Epithelial cell of proximal tubule (primary cell): ENCODE data around the gene TARDBP. TPM values are rescaled to one million over a fixed set of nuclear protein-coding genes. Genes with fewer than 3 reads are reported as not detected.
"Not testable (repeated sequence)": the region's sequence is repeated elsewhere in the genome, so short reads cannot be mapped to it uniquely, and the experiment has no call there.

Source experiments
- DNase-seq: peaks from one replicate; pipeline ENCODE4 v3.0.0-alpha.2; 2011; ENCODE audit warnings: low read depth
- H3K4me3 ChIP-seq: 2 replicates; pipeline ENCODE4 v1.5.1; 2011; ENCODE audit warnings: low read depth, mild to moderate bottlenecking, low read length
- CTCF ChIP-seq: conservative IDR thresholded peaks from 2 replicates; pipeline ENCODE4 v1.5.1; 2012; ENCODE audit warnings: low read depth, mild to moderate bottlenecking, low read length
- total RNA-seq: library from RNA; depleted of rRNA; stranded (reverse); fragments of >200 nt; gene quantifications from 2 replicates; pipeline ENCODE4 v1.2.3, GENCODE V29; 2015

TARDBP gene
- total RNA-seq, 1 donor from 2014 or later = 109 TPM

- H3K4me3 ChIP-seq = no peak overlapping the region
- DNase-seq = no peak
- TF ChIP-seq CTCF = no peak
Observed at GRCh38 chr1:11067716-11068599, 55.5 kb downstream of the TARDBP start.

GRCh38 chr1:11068600-11069473, 56.4 kb downstream of the TARDBP start:
- H3K4me3 ChIP-seq = no peak overlapping the region
- DNase-seq = no peak
- no peak for TF ChIP-seq CTCF

- no peak for TF ChIP-seq CTCF
- no peak for DNase-seq
- H3K4me3 ChIP-seq = no peak overlapping the region
Observed at GRCh38 chr1:11070876-11071275, 58.4 kb downstream of the TARDBP start.

GRCh38 chr1:11071463-11072215, 59.2 kb downstream of the TARDBP start:
- TF ChIP-seq CTCF = no peak
- H3K4me3 ChIP-seq = no peak overlapping the region
- no peak for DNase-seq

GRCh38 chr1:11072216-11072917, 59.9 kb downstream of the TARDBP start:
- TF ChIP-seq CTCF = no peak
- DNase-seq = no peak
- no peak overlapping the region for H3K4me3 ChIP-seq

- not testable (repeated sequence) for DNase-seq, H3K4me3 ChIP-seq
Observed at GRCh38 chr1:11073398-11073797, 60.9 kb downstream of the TARDBP start.

Other genes starting within 250 kb of the TARDBP start
- gene CASZ1, start 216.0 kb upstream of the TARDBP start, total RNA-seq = 11.8 and 17.9 TPM in 2 replicates
- not detected in 2 replicates for gene MASP2, start 34.6 kb downstream of the TARDBP start, total RNA-seq
- gene SRM, start 47.4 kb downstream of the TARDBP start, total RNA-seq = 78.0 and 110 TPM in 2 replicates
- 71.9 and 82.1 TPM in 2 replicates for gene EXOSC10, start 87.2 kb downstream of the TARDBP start, total RNA-seq
- not detected in 2 replicates for gene ANGPTL7, start 176.7 kb downstream of the TARDBP start, total RNA-seq
- gene MTOR, start 249.9 kb downstream of the TARDBP start, total RNA-seq = 30.3 and 34.2 TPM in 2 replicates